ENCODE data around the gene LPAR5.
A peak's percentile ranks its signal among the peaks of the same experiment; 100 is the strongest.

Gene LPAR5

GRCh38 chr12:6635856-6636531 lies at the start of gene LPAR5:
Gene LPAR5 (minus strand): TSS chr12:6635959. CDS start chr12:6621248, 14,711 bp downstream.
- DNase-seq: no peak

- no peak for DNase-seq
Measured at GRCh38 chr12:6684609-6685008, 48.9 kb upstream of the LPAR5 start.

GRCh38 chr12:6676962-6677361 lies 41.2 kb upstream of the LPAR5 start:
- no peak for DNase-seq

- DNase-seq: no peak
Measured at GRCh38 chr12:6672143-6672542, 36.4 kb upstream of the LPAR5 start.

GRCh38 chr12:6667559-6668210 lies 31.9 kb upstream of the LPAR5 start:
- DNase-seq: no peak

GRCh38 chr12:6666211-6666610 lies 30.5 kb upstream of the LPAR5 start:
- DNase-seq: no peak

- no peak for DNase-seq
Measured at GRCh38 chr12:6664902-6665301, 29.1 kb upstream of the LPAR5 start.

GRCh38 chr12:6662906-6663742 lies 27.4 kb upstream of the LPAR5 start, which contains the start of gene ING4:
Gene ING4 (minus strand): TSS chr12:6663119. CDS start chr12:6663101, 18 bp downstream.
- peak; percentile 99 for DNase-seq

- DNase-seq: no peak
Measured at GRCh38 chr12:6662602-6662905, 26.8 kb upstream of the LPAR5 start.

GRCh38 chr12:6653987-6654386 lies 18.2 kb upstream of the LPAR5 start:
- no peak for DNase-seq

GRCh38 chr12:6653342-6653741 lies 17.6 kb upstream of the LPAR5 start:
- no peak for DNase-seq

- no peak for DNase-seq
Measured at GRCh38 chr12:6652391-6652790, 16.6 kb upstream of the LPAR5 start.

- no peak for DNase-seq
Measured at GRCh38 chr12:6650832-6651231, 15.1 kb upstream of the LPAR5 start.

GRCh38 chr12:6647083-6647604 lies 11.4 kb upstream of the LPAR5 start, which contains the start of gene ACRBP:
Gene ACRBP (minus strand): TSS chr12:6647432. CDS start chr12:6647366, 66 bp downstream.
- DNase-seq: peak; percentile 72

- no peak for DNase-seq
Measured at GRCh38 chr12:6646276-6647082, 10.7 kb upstream of the LPAR5 start.

GRCh38 chr12:6644903-6645302 lies 9.1 kb upstream of the LPAR5 start:
- DNase-seq: peak; percentile 67

GRCh38 chr12:6644257-6644596 lies 8.5 kb upstream of the LPAR5 start:
- DNase-seq: no peak

GRCh38 chr12:6643569-6644256 lies 8.0 kb upstream of the LPAR5 start:
- no peak for DNase-seq

GRCh38 chr12:6641131-6641530 lies 5.4 kb upstream of the LPAR5 start:
- no peak for DNase-seq

GRCh38 chr12:6640497-6640896 lies 4.7 kb upstream of the LPAR5 start:
- DNase-seq: no peak

GRCh38 chr12:6639151-6639801 lies 3.5 kb upstream of the LPAR5 start:
- DNase-seq: no peak

- DNase-seq: no peak
Measured at GRCh38 chr12:6638305-6638704, 2.5 kb upstream of the LPAR5 start.

All from right hindlimb (tissue), 1 donor.